PC-9 (cell line): ENCODE data around the gene PDSS1. TPM values are rescaled to one million over a fixed set of nuclear protein-coding genes. Genes with fewer than 3 reads are reported as not detected.

Experiments
- BruUV-seq: library from RNA; stranded (reverse); fragments of 400-500 nt; replicated peaks from 2 replicates; lab custom pipeline; 2021; lab: Mats Ljungman, UMichigan
- CTCF ChIA-PET: fragments of 300-600 bp; sonication (Branson Sonifier 250); formaldehyde crosslinking; loops from one replicate; lab custom pipeline; 2022; ENCODE audit warnings: antibody characterized with exemption; lab: Charles Lee
- POLR2A ChIA-PET: fragments of 300-600 bp; sonication (Branson Sonifier 250); formaldehyde crosslinking; loops from one replicate; lab custom pipeline; 2022; ENCODE audit warnings: antibody characterized with exemption; ENCODE audit not compliant: unreplicated experiment; lab: Charles Lee
- DNase-seq, 2 experiments: peaks; one replicate each; pipeline versions ENCODE4 v3.0.0 to v3.0.0-alpha.2; 2015 to 2022; ENCODE audit warnings: mixed read lengths in 1 of 2
- H2AFZ ChIP-seq: fragments of 200-600 bp; sonication (generic); 2 replicates; pipeline ENCODE4 v1.8.1; 2017; ENCODE audit warnings: antibody characterized with exemption
- H3F3A ChIP-seq: fragments of 200-600 bp; sonication (generic); 2 replicates; pipeline ENCODE4 v1.8.1; 2017; ENCODE audit warnings: antibody characterized with exemption, mild to moderate bottlenecking, low read depth; ENCODE audit not compliant: insufficient read depth
- H3K27ac ChIP-seq: fragments of 200-600 bp; sonication (generic); 2 replicates; pipeline ENCODE4 v1.6.1; 2016; ENCODE audit warnings: mixed run types
- H3K27me3 ChIP-seq: fragments of 200-600 bp; sonication (generic); 2 replicates; pipeline ENCODE4 v1.6.1; 2016; ENCODE audit warnings: low read depth, mixed run types; ENCODE audit not compliant: insufficient read depth
- H3K36me3 ChIP-seq: fragments of 200-600 bp; sonication (generic); 2 replicates; pipeline ENCODE4 v1.6.1; 2016; ENCODE audit warnings: low read depth, mixed run types
- H3K4me1 ChIP-seq: fragments of 200-600 bp; sonication (generic); replicated peaks from 2 replicates; pipeline ENCODE4 v1.6.1; 2016; ENCODE audit warnings: mixed run types; ENCODE audit not compliant: insufficient read depth
- H3K4me2 ChIP-seq: fragments of 200-600 bp; sonication (generic); 2 replicates; pipeline ENCODE4 v1.6.1; 2017; ENCODE audit warnings: mixed run types
- H3K4me3 ChIP-seq: fragments of 200-600 bp; sonication (generic); 2 replicates; pipeline ENCODE4 v1.6.1; 2016; ENCODE audit warnings: mixed run types
- H3K79me2 ChIP-seq: fragments of 200-600 bp; sonication (generic); 2 replicates; pipeline ENCODE4 v1.6.1; 2017; ENCODE audit warnings: low read depth, mixed run types
- H3K9me2 ChIP-seq: fragments of 200-600 bp; sonication (generic); 2 replicates; pipeline ENCODE4 v1.8.1; 2017; ENCODE audit warnings: mild to moderate bottlenecking; ENCODE audit not compliant: insufficient read depth
- H3K9me3 ChIP-seq: fragments of 200-600 bp; sonication (generic); 2 replicates; pipeline ENCODE4 v1.8.1; 2016; ENCODE audit warnings: low read depth; ENCODE audit not compliant: insufficient read depth
- H4K20me1 ChIP-seq: fragments of 200-600 bp; sonication (generic); 2 replicates; pipeline ENCODE4 v1.8.1; 2017; ENCODE audit not compliant: insufficient read depth
- EZH2 ChIP-seq: fragments of 200-600 bp; sonication (generic); IDR thresholded peaks from 2 replicates; pipeline ENCODE4 v1.8.0; 2017; ENCODE audit warnings: antibody characterized with exemption, low read depth
- intact Hi-C: fragments of 100-400 bp; cut with micrococcal nuclease; formaldehyde crosslinking; loops from one replicate; pipeline ENCODE4 v1.10.0; 2022; ENCODE audit not compliant: unreplicated experiment
- total RNA-seq: library from RNA; stranded (reverse); gene quantifications from 2 replicates; pipeline ENCODE4 v1.2.3, GENCODE V29; 2021
- TF ChIP-seq, protein P1 (sequence below): fragments of 200-600 bp; sonication (generic); conservative IDR thresholded peaks from 2 replicates; pipeline ENCODE4 v1.6.1; 2017; ENCODE audit warnings: mixed run types, antibody characterized with exemption, mild to moderate bottlenecking, moderate library complexity

The PDSS1 gene
- total RNA-seq, 1 experiment from 2014 or later = 5.6 TPM

- H2AFZ ChIP-seq = no peak overlapping the region
- BruUV-seq = no TSS peak
- H3K9me2 ChIP-seq = no peaks in the 10 kb centered on the region
- no peak for TF ChIP-seq EZH2
- TF ChIP-seq, protein P1, sequence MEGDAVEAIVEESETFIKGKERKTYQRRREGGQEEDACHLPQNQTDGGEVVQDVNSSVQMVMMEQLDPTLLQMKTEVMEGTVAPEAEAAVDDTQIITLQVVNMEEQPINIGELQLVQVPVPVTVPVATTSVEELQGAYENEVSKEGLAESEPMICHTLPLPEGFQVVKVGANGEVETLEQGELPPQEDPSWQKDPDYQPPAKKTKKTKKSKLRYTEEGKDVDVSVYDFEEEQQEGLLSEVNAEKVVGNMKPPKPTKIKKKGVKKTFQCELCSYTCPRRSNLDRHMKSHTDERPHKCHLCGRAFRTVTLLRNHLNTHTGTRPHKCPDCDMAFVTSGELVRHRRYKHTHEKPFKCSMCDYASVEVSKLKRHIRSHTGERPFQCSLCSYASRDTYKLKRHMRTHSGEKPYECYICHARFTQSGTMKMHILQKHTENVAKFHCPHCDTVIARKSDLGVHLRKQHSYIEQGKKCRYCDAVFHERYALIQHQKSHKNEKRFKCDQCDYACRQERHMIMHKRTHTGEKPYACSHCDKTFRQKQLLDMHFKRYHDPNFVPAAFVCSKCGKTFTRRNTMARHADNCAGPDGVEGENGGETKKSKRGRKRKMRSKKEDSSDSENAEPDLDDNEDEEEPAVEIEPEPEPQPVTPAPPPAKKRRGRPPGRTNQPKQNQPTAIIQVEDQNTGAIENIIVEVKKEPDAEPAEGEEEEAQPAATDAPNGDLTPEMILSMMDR = no peak
- H4K20me1 ChIP-seq = no peaks in the 10 kb centered on the region
- H3K4me1 ChIP-seq = no peaks in the 10 kb centered on the region
- no peaks in the 10 kb centered on the region for H3K36me3 ChIP-seq
- H3F3A ChIP-seq = no peaks in the 10 kb centered on the region
- no peak overlapping the region for H3K4me3 ChIP-seq
- H3K79me2 ChIP-seq = no peaks in the 10 kb centered on the region
- ChIA-PET POLR2A (no interaction called here), CTCF (no interaction called here)
- no peaks in the 10 kb centered on the region for H3K27me3 ChIP-seq
- DNase-seq = no peak
- H3K27ac ChIP-seq = no peak overlapping the region
- no peaks in the 10 kb centered on the region for H3K9me3 ChIP-seq
- H3K4me2 ChIP-seq = no peak overlapping the region
- intact Hi-C loops = no loop called here
These were observed 32.1 kb upstream of the PDSS1 start for GRCh38 chr10:26665080-26666048.

GRCh38 chr10:26675873-26676257, 21.6 kb upstream of the PDSS1 start:
- no peak overlapping the region for H2AFZ ChIP-seq
- H3K4me3 ChIP-seq = no peak overlapping the region
- no peaks in the 10 kb centered on the region for H3K9me3 ChIP-seq
- H3K4me2 ChIP-seq = no peak overlapping the region
- H4K20me1 ChIP-seq = no peaks in the 10 kb centered on the region
- POLR2A ChIA-PET = no interaction called here
- no peaks in the 10 kb centered on the region for H3K9me2 ChIP-seq
- no peaks in the 10 kb centered on the region for H3K4me1 ChIP-seq
- H3K27me3 ChIP-seq = no peaks in the 10 kb centered on the region
- H3K27ac ChIP-seq = no peak overlapping the region
- no peaks in the 10 kb centered on the region for H3K79me2 ChIP-seq
- CTCF ChIA-PET = no interaction called here
- DNase-seq = no peak
- H3F3A ChIP-seq = no peaks in the 10 kb centered on the region
- BruUV-seq = no TSS peak
- intact Hi-C loops = no loop called here
- TF ChIP-seq, protein P1 = no peak
- H3K36me3 ChIP-seq = no peaks in the 10 kb centered on the region

- no peak overlapping the region for H3K27ac ChIP-seq
- H3F3A ChIP-seq = no peaks in the 10 kb centered on the region
- no peaks in the 10 kb centered on the region for H4K20me1 ChIP-seq
- BruUV-seq = no TSS peak
- H3K4me3 ChIP-seq = no peak overlapping the region
- intact Hi-C loops = no loop called here
- no peak for DNase-seq
- H3K36me3 ChIP-seq = no peaks in the 10 kb centered on the region
- H3K4me2 ChIP-seq = no peak overlapping the region
- H3K4me1 ChIP-seq = no peaks in the 10 kb centered on the region
- ChIA-PET POLR2A (interaction anchor here (0.5 kb wide), 1 partner anchor 505 kb away, joined by 3 read pairs; no protein-coding TSS in a partner anchor), CTCF (no interaction called here)
- no peaks in the 10 kb centered on the region for H3K27me3 ChIP-seq
- H3K9me3 ChIP-seq = no peaks in the 10 kb centered on the region
- H3K79me2 ChIP-seq = no peaks in the 10 kb centered on the region
- no peak for TF ChIP-seq EZH2
- TF ChIP-seq, protein P1 = no peak
- no peaks in the 10 kb centered on the region for H3K9me2 ChIP-seq
- no peak overlapping the region for H2AFZ ChIP-seq
These were observed 17.9 kb upstream of the PDSS1 start for GRCh38 chr10:26679588-26679987.
